ENCODE data around the gene NF2.

- TF ChIP-seq, protein P1, sequence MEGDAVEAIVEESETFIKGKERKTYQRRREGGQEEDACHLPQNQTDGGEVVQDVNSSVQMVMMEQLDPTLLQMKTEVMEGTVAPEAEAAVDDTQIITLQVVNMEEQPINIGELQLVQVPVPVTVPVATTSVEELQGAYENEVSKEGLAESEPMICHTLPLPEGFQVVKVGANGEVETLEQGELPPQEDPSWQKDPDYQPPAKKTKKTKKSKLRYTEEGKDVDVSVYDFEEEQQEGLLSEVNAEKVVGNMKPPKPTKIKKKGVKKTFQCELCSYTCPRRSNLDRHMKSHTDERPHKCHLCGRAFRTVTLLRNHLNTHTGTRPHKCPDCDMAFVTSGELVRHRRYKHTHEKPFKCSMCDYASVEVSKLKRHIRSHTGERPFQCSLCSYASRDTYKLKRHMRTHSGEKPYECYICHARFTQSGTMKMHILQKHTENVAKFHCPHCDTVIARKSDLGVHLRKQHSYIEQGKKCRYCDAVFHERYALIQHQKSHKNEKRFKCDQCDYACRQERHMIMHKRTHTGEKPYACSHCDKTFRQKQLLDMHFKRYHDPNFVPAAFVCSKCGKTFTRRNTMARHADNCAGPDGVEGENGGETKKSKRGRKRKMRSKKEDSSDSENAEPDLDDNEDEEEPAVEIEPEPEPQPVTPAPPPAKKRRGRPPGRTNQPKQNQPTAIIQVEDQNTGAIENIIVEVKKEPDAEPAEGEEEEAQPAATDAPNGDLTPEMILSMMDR (IDR thresholded peaks at IDR 0.05; ENCODE audit: low read depth, low read length): no peak
- no peak for TF ChIP-seq EZH2phosphoT487 (IDR thresholded peaks at IDR 0.05; ENCODE audit: low read depth)
These were observed 39.3 kb downstream of the NF2 start for GRCh38 chr22:29642694-29643093.

Data from OCI-LY3 (cell line).